GM12878 (cell line): ENCODE results near the gene CLRN3.

Experiments
- BRCA1 ChIP-seq: IDR thresholded peaks from 2 replicates; pipeline ENCODE4 v1.6.1; 2011; ENCODE audit warnings: low read depth, low read length, improper control_type of control experiment
- CBX5 ChIP-seq: sonication (generic); IDR thresholded peaks from 2 replicates; pipeline ENCODE4 v1.6.1; 2016; ENCODE audit warnings: low read depth, moderate library complexity, mild to moderate bottlenecking, inconsistent platforms
- CREB1 ChIP-seq: IDR thresholded peaks from 2 replicates; pipeline ENCODE4 v1.6.1; 2012; ENCODE audit warnings: low read depth, mild to moderate bottlenecking, inconsistent platforms
- POLR2A ChIP-seq: IDR thresholded peaks from 2 replicates; pipeline ENCODE4 v1.6.1; 2011; ENCODE audit warnings: low read depth, mild to moderate bottlenecking, low read length
- POLR2AphosphoS5 ChIP-seq: IDR thresholded peaks from 2 replicates; pipeline ENCODE4 v1.6.1; 2011; ENCODE audit warnings: mild to moderate bottlenecking, low read length, inconsistent platforms
- RAD21 ChIP-seq: IDR thresholded peaks from 2 replicates; pipeline ENCODE4 v1.6.1; 2011; ENCODE audit warnings: mild to moderate bottlenecking, low read depth, low read length, moderate library complexity; ENCODE audit not compliant: insufficient read depth
- RB1 ChIP-seq: fragments of 450-650 bp; formaldehyde crosslinking; IDR thresholded peaks from 2 replicates; pipeline ENCODE4 v1.6.1; 2017; ENCODE audit warnings: mild to moderate bottlenecking, borderline replicate concordance
- SMARCA5 ChIP-seq: fragments of 450-650 bp; IDR thresholded peaks from 2 replicates; pipeline ENCODE4 v1.6.1; 2017; ENCODE audit warnings: mild to moderate bottlenecking
- ZSCAN29 ChIP-seq: fragments of 450-650 bp; IDR thresholded peaks from 2 replicates; pipeline ENCODE4 v1.6.1; 2017; ENCODE audit warnings: mild to moderate bottlenecking, moderate library complexity
- TF ChIP-seq, protein P1 (sequence below), 3 experiments: IDR thresholded peaks in 2 of 3; conservative IDR thresholded peaks in 1 of 3; 2 replicates each; pipeline ENCODE4 v1.5.1; 2011; ENCODE audit warnings: low read depth in 3 of 3, low read length in 3 of 3, mild to moderate bottlenecking in 3 of 3, control low read depth in 2 of 3, moderate library complexity in 2 of 3, inconsistent platforms in 1 of 3, mixed read lengths in 1 of 3; ENCODE audit not compliant: control insufficient read depth in 2 of 3, insufficient read depth in 1 of 3; ENCODE audit errors: extremely low read depth in 1 of 3
- TF ChIP-seq, protein P2 (sequence below): fragments of 450-650 bp; formaldehyde crosslinking; IDR thresholded peaks from 2 replicates; pipeline ENCODE4 v1.5.0; 2022; ENCODE audit warnings: mild to moderate bottlenecking, missing genetic modification characterization
- TF ChIP-seq, protein P3 (sequence below): fragments of 450-650 bp; IDR thresholded peaks from 2 replicates; pipeline ENCODE4 v1.6.1; 2014; ENCODE audit warnings: mild to moderate bottlenecking

DNA sequence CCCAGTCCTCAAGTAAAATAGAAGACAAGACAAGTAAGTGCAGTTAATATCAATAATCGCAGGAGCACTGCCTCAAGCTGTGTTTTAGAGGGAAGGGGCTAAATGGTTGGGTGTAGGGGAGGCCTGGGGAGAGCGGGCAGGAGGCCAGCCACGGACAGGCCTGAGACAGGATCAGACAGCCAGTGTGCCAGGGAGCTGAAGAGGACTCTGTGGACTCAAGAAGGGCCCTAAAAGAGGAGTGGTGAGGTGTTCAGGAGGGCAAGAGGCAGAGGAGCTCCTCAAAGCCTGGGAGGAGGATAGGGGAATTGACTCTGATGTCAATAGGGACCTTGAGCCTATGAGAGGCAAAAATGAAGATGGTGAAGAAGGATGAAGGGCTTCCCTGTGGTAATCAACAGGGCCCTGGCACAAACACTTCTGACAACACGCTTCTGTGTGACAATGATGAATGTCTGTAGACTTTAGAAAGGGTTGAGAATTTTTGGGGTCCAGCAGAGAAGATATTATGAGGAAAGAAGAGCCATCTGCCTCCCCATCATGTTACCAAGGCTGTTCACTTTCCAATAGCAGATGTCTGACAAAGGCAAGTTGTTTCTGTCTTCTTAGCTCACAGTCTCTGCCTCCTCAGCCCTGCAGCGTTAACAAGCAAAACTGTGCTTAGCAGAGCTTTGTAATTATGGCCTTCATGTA, 11.7 kb upstream of the CLRN3 start:
- TF ChIP-seq, protein P1, sequence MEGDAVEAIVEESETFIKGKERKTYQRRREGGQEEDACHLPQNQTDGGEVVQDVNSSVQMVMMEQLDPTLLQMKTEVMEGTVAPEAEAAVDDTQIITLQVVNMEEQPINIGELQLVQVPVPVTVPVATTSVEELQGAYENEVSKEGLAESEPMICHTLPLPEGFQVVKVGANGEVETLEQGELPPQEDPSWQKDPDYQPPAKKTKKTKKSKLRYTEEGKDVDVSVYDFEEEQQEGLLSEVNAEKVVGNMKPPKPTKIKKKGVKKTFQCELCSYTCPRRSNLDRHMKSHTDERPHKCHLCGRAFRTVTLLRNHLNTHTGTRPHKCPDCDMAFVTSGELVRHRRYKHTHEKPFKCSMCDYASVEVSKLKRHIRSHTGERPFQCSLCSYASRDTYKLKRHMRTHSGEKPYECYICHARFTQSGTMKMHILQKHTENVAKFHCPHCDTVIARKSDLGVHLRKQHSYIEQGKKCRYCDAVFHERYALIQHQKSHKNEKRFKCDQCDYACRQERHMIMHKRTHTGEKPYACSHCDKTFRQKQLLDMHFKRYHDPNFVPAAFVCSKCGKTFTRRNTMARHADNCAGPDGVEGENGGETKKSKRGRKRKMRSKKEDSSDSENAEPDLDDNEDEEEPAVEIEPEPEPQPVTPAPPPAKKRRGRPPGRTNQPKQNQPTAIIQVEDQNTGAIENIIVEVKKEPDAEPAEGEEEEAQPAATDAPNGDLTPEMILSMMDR (IDR thresholded peaks at IDR 0.05 in 2 of 3, conservative IDR thresholded peaks at IDR 0.05 in 1 of 3; ENCODE audit: control insufficient read depth in 2 of 3, extremely low read depth in 1 of 3, insufficient read depth in 1 of 3, low read depth in 3 of 3, low read length in 3 of 3) = no peak
- no peak for TF ChIP-seq RAD21
- no peak for TF ChIP-seq POLR2A
- TF ChIP-seq SMARCA5 = no peak
- TF ChIP-seq, protein P2, sequence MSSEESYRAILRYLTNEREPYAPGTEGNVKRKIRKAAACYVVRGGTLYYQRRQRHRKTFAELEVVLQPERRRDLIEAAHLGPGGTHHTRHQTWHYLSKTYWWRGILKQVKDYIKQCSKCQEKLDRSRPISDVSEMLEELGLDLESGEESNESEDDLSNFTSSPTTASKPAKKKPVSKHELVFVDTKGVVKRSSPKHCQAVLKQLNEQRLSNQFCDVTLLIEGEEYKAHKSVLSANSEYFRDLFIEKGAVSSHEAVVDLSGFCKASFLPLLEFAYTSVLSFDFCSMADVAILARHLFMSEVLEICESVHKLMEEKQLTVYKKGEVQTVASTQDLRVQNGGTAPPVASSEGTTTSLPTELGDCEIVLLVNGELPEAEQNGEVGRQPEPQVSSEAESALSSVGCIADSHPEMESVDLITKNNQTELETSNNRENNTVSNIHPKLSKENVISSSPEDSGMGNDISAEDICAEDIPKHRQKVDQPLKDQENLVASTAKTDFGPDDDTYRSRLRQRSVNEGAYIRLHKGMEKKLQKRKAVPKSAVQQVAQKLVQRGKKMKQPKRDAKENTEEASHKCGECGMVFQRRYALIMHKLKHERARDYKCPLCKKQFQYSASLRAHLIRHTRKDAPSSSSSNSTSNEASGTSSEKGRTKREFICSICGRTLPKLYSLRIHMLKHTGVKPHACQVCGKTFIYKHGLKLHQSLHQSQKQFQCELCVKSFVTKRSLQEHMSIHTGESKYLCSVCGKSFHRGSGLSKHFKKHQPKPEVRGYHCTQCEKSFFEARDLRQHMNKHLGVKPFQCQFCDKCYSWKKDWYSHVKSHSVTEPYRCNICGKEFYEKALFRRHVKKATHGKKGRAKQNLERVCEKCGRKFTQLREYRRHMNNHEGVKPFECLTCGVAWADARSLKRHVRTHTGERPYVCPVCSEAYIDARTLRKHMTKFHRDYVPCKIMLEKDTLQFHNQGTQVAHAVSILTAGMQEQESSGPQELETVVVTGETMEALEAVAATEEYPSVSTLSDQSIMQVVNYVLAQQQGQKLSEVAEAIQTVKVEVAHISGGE (CRISPR knock-in tag) = no peak
- no peak for TF ChIP-seq RB1
- no peak for TF ChIP-seq CREB1
- no peak for TF ChIP-seq ZSCAN29
- TF ChIP-seq, protein P3, sequence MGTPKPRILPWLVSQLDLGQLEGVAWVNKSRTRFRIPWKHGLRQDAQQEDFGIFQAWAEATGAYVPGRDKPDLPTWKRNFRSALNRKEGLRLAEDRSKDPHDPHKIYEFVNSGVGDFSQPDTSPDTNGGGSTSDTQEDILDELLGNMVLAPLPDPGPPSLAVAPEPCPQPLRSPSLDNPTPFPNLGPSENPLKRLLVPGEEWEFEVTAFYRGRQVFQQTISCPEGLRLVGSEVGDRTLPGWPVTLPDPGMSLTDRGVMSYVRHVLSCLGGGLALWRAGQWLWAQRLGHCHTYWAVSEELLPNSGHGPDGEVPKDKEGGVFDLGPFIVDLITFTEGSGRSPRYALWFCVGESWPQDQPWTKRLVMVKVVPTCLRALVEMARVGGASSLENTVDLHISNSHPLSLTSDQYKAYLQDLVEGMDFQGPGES = no peak
- TF ChIP-seq CBX5 = no peak
- no peak for TF ChIP-seq POLR2AphosphoS5
- no peak for TF ChIP-seq BRCA1
